H1 (cell line): ENCODE data around the gene HELZ2. TPM values are rescaled to one million over a fixed set of nuclear protein-coding genes. Genes with fewer than 3 reads are reported as not detected.

Experiments
- CTCF ChIA-PET: fragments of 300-600 bp; sonication (Branson Sonifier 250); formaldehyde crosslinking; loops from one replicate; lab custom pipeline; 2021; ENCODE audit not compliant: partially characterized antibody; lab: Charles Lee
- POLR2A ChIA-PET: fragments of 300-600 bp; sonication (Branson Sonifier 250); formaldehyde crosslinking; loops from one replicate; lab custom pipeline; 2021; ENCODE audit warnings: inconsistent platforms; ENCODE audit not compliant: partially characterized antibody; lab: Charles Lee
- DNase-seq, 2 experiments: peaks; one replicate each; pipeline versions ENCODE4 v3.0.0 to v3.0.0-alpha.2; 2010 to 2022; ENCODE audit warnings: low spot score in 2 of 2, low read depth in 1 of 2, mixed read lengths in 1 of 2
- FAIRE-seq: peaks from 2 replicates; lab custom pipeline; 2011; peaks lifted over from hg19 to GRCh38; lab: Jason Lieb, UNC
- H2AFZ ChIP-seq: 2 replicates; pipeline ENCODE4 v1.8.1; 2012; ENCODE audit warnings: low read length, inconsistent platforms
- H2AK5ac ChIP-seq: 2 replicates; pipeline ENCODE4 v1.6.1; 2013; ENCODE audit warnings: low read depth, low read length
- H2BK120ac ChIP-seq: replicated peaks from 2 replicates; pipeline ENCODE3; 2013; ENCODE audit warnings: low read depth, low read length, inconsistent platforms
- H2BK12ac ChIP-seq: 2 replicates; pipeline ENCODE4 v1.6.1; 2013; ENCODE audit warnings: low read depth, low read length
- H2BK15ac ChIP-seq: 2 replicates; pipeline ENCODE4 v1.6.1; 2013; ENCODE audit warnings: low read length
- H2BK20ac ChIP-seq: 2 replicates; pipeline ENCODE4 v1.6.1; 2013; ENCODE audit warnings: low read length
- H2BK5ac ChIP-seq: 2 replicates; pipeline ENCODE4 v1.6.1; 2013; ENCODE audit warnings: low read depth, low read length
- H3K14ac ChIP-seq: 2 replicates; pipeline ENCODE4 v1.6.1; 2013; ENCODE audit warnings: inconsistent platforms; ENCODE audit not compliant: insufficient read length
- H3K18ac ChIP-seq: 2 replicates; pipeline ENCODE4 v1.6.1; 2013; ENCODE audit warnings: low read length; ENCODE audit errors: extremely low read depth
- H3K23ac ChIP-seq: 2 replicates; pipeline ENCODE4 v1.6.1; 2013; ENCODE audit warnings: inconsistent platforms; ENCODE audit not compliant: insufficient read length
- H3K23me2 ChIP-seq: 2 replicates; pipeline ENCODE4 v1.6.1; 2013; ENCODE audit warnings: low read depth, low read length
- H3K27ac ChIP-seq: 2 replicates; pipeline ENCODE4 v1.6.1; 2011; ENCODE audit warnings: low read depth, low read length, inconsistent platforms
- H3K27me3 ChIP-seq, 4 experiments: replicated peaks in 1 of 4; 1 replicate in 1 of 4; 2 replicates in 3 of 4; pipeline versions ENCODE4 v1.6.1 to v1.8.1; 2011 to 2013; ENCODE audit warnings: low read length in 3 of 4, mild to moderate bottlenecking in 3 of 4, inconsistent platforms in 2 of 4, mixed read lengths in 2 of 4, moderate library complexity in 1 of 4; ENCODE audit not compliant: control insufficient read depth in 3 of 4, insufficient read depth in 3 of 4; ENCODE audit errors: extremely low read depth in 1 of 4
- H3K36me3 ChIP-seq, 4 experiments: 2 replicates each; pipeline versions ENCODE4 v1.6.1 to v1.8.1; 2011 to 2013; ENCODE audit warnings: mild to moderate bottlenecking in 4 of 4, low read length in 3 of 4, moderate library complexity in 2 of 4, control low read depth in 1 of 4, inconsistent platforms in 1 of 4; ENCODE audit not compliant: insufficient read depth in 4 of 4, control insufficient read depth in 2 of 4
- H3K4ac ChIP-seq: replicated peaks from 2 replicates; pipeline ENCODE3; 2013; ENCODE audit warnings: low read length, low read depth, mixed read lengths, inconsistent platforms; ENCODE audit not compliant: insufficient read length
- H3K4me1 ChIP-seq, 4 experiments: replicated peaks in 1 of 4; 1 replicate in 1 of 4; 2 replicates in 3 of 4; pipeline versions ENCODE4 v1.6.1 to v1.8.1; 2011 to 2013; ENCODE audit warnings: low read length in 3 of 4, inconsistent platforms in 2 of 4, mixed read lengths in 1 of 4; ENCODE audit not compliant: insufficient read depth in 4 of 4, control insufficient read depth in 3 of 4
- H3K4me2 ChIP-seq, 2 experiments: 2 replicates each; pipeline versions ENCODE4 v1.6.1 to v1.8.1; 2011 to 2013; ENCODE audit warnings: low read depth in 2 of 2, low read length in 2 of 2, control low read depth in 1 of 2, inconsistent platforms in 1 of 2, mild to moderate bottlenecking in 1 of 2; ENCODE audit not compliant: insufficient read depth in 1 of 2
- H3K4me3 ChIP-seq, 4 experiments: fragments of 200-600, 300-600 bp in 1 of 4; sonication (generic), shearing (Covaris generic), sonication (Bioruptor Twin) in 1 of 4; 2 replicates each; pipeline versions ENCODE4 v1.5.1 to v1.8.1; 2011 to 2016; ENCODE audit warnings: low read length in 4 of 4, low read depth in 3 of 4, control low read depth in 2 of 4, inconsistent platforms in 2 of 4, mild to moderate bottlenecking in 2 of 4, mixed read lengths in 1 of 4, moderate library complexity in 1 of 4; ENCODE audit not compliant: insufficient read depth in 2 of 4; ENCODE audit errors: extremely low read depth in 1 of 4
- H3K56ac ChIP-seq: replicated peaks from 2 replicates; pipeline ENCODE3; 2013; ENCODE audit warnings: low read depth, mild to moderate bottlenecking, mixed read lengths, low read length, inconsistent platforms; ENCODE audit not compliant: insufficient read length
- H3K79me1 ChIP-seq: 2 replicates; pipeline ENCODE4 v1.6.1; 2013; ENCODE audit warnings: low read depth, low read length, control low read depth
- H3K79me2 ChIP-seq, 2 experiments: 2 replicates each; pipeline versions ENCODE4 v1.6.1 to v1.8.1; 2012 to 2013; ENCODE audit warnings: low read length in 2 of 2, mild to moderate bottlenecking in 2 of 2, inconsistent platforms in 1 of 2; ENCODE audit not compliant: insufficient read depth in 2 of 2, control insufficient read depth in 1 of 2
- H3K9ac ChIP-seq, 4 experiments: replicated peaks in 1 of 4; 1 replicate in 1 of 4; 2 replicates in 3 of 4; pipeline versions ENCODE4 v1.6.1 to v1.8.1; 2011 to 2013; ENCODE audit warnings: low read depth in 3 of 4, low read length in 3 of 4, control low read depth in 2 of 4, mild to moderate bottlenecking in 2 of 4, moderate library complexity in 2 of 4, inconsistent platforms in 1 of 4; ENCODE audit errors: extremely low read depth in 1 of 4
- H3K9me3 ChIP-seq, 2 experiments: 2 replicates each; pipeline versions ENCODE4 v1.6.1 to v1.8.1; 2012 to 2013; ENCODE audit warnings: mild to moderate bottlenecking in 2 of 2, moderate library complexity in 2 of 2, control low read depth in 1 of 2, inconsistent platforms in 1 of 2, low read depth in 1 of 2, low read length in 1 of 2, mixed read lengths in 1 of 2; ENCODE audit not compliant: insufficient read depth in 2 of 2
- H4K20me1 ChIP-seq, 2 experiments: replicated peaks in 1 of 2; 2 replicates each; pipeline versions ENCODE3 to v1.8.1; 2011 to 2013; ENCODE audit warnings: inconsistent platforms in 2 of 2, low read length in 2 of 2, mild to moderate bottlenecking in 1 of 2; ENCODE audit not compliant: insufficient read depth in 2 of 2, control insufficient read depth in 1 of 2
- H4K5ac ChIP-seq: 2 replicates; pipeline ENCODE4 v1.6.1; 2013; ENCODE audit warnings: low read length, low read depth, mixed read lengths, inconsistent platforms; ENCODE audit not compliant: insufficient read length
- H4K8ac ChIP-seq: 2 replicates; pipeline ENCODE4 v1.8.0; 2013; ENCODE audit warnings: mild to moderate bottlenecking, moderate library complexity, low read length, inconsistent platforms; ENCODE audit not compliant: insufficient read depth; ENCODE audit errors: extremely low read depth
- H4K91ac ChIP-seq: replicated peaks from 2 replicates; pipeline ENCODE3; 2013; ENCODE audit warnings: low read length, mixed read lengths, inconsistent platforms; ENCODE audit not compliant: insufficient read length
- EP300 ChIP-seq, 2 experiments: IDR thresholded peaks; 1 replicate in 1 of 2; 2 replicates in 1 of 2; pipeline ENCODE4 v1.6.1; 2011 to 2012; ENCODE audit warnings: low read depth in 2 of 2, low read length in 2 of 2, mild to moderate bottlenecking in 2 of 2, borderline replicate concordance in 1 of 2, inconsistent platforms in 1 of 2, moderate library complexity in 1 of 2
- SIRT6 ChIP-seq: IDR thresholded peaks from one replicate; pipeline ENCODE4 v1.7.1; 2012; ENCODE audit warnings: low read length, inconsistent platforms
- WGBS, 2 experiments: shearing (Covaris generic) in 1 of 2; methylation state at CpG; one replicate each; pipeline versions ENCODE4 v1.1.6 to v1.1.7; 2013 to 2015; ENCODE audit warnings: low lambda C conversion rate in 2 of 2, mixed read lengths in 2 of 2, inconsistent platforms in 1 of 2, low coverage in 1 of 2, missing lambda C conversion rate in 1 of 2; ENCODE audit not compliant: insufficient replicate concordance in 2 of 2, insufficient coverage in 1 of 2, insufficient read length in 1 of 2; ENCODE audit errors: extremely low coverage in 1 of 2, missing lambda C conversion rate in 1 of 2; 5-methylcytosine and 5-hydroxymethylcytosine counted together
- polyA plus RNA-seq, 7 experiments: library from polyadenylated mRNA; depleted of rRNA in 3 of 7; stranded (reverse) in 5 of 7; unstranded in 2 of 7; fragments of >200 nt in 5 of 7; fragments of 200-250 nt in 2 of 7; gene quantifications; 1 replicate in 5 of 7; 2 replicates in 1 of 7; 4 replicates in 1 of 7; pipeline versions ENCODE4 v1.2.1 to v1.2.3, GENCODE V29; 2011 to 2013; ENCODE audit warnings: missing spikeins in 2 of 7, mixed read lengths in 2 of 7
- total RNA-seq: library from RNA; stranded (reverse); fragmentation: NEBNext Ultra II Directional; extraction: Animal tissue kit (Norgen Biotek cat#: 25700); gene quantifications from 2 replicates; pipeline ENCODE4 v1.2.1, GENCODE V29; 2021

The HELZ2 gene
- total and polyA plus RNA-seq, 2 of the 8 experiments (the other 6 are each of a cell fraction or from before 2014, with no cell fraction given), result 7.9 to 17.5 TPM

- Histone ChIP-seq H4K91ac (no peak overlapping the region), H2BK12ac (peak overlapping the region; percentile 50; the same call in 1 of the 2 replicates), H4K5ac (no peak overlapping the region), H2BK15ac (no peak overlapping the region), H3K27me3 (no peaks in the 10 kb centered on the region; a peak in 1 of 7 replicates), H2BK120ac (no peak overlapping the region), H3K36me3 (no peaks in the 10 kb centered on the region), H3K4ac (no peak overlapping the region), H3K56ac (peak overlapping the region; percentile 17), H3K79me1 (no peaks in the 10 kb centered on the region), H3K9ac (no peak overlapping the region), H3K23me2 (peaks cover 4% of the 10 kb centered on the region; the same call in 1 of the 2 replicates), H3K23ac (no peak overlapping the region), H2AFZ (no peak overlapping the region), H3K27ac (peak overlapping the region; percentile 13; the same call in 1 of the 2 replicates), H3K9me3 (no peaks in the 10 kb centered on the region), H4K8ac (no peak overlapping the region; the same call in 1 of the 2 replicates), H2AK5ac (peak overlapping the region; percentile 65; the same call in 1 of the 2 replicates), H2BK5ac (peak overlapping the region; percentile 83; the same call in 1 of the 2 replicates), H3K4me3 (peak overlapping the region in 3 of 4 experiments; percentile 26 to 41 (median 36); a peak in 5 of 8 replicates), H3K14ac (no peak overlapping the region), H3K4me2 (peak overlapping the region; percentile 49 to 59), H3K18ac (peak overlapping the region; percentile 91), H2BK20ac (peak overlapping the region; percentile 90), H3K79me2 (no peaks in the 10 kb centered on the region), H4K20me1 (peaks cover 0 to 1% of the 10 kb centered on the region in 2 experiments), H3K4me1 (peaks cover 0 to 35% (median 20%) of the 10 kb centered on the region in 4 experiments; a peak in 6 of 7 replicates)
- WGBS, 2 experiments, result 28% methylated on average over 14 of the region's 15 CpGs; no CpG with 5 or more reads in 1 of the 2 experiments
- TF ChIP-seq SIRT6 (no peak), EP300 (IDR thresholded peaks at IDR 0.05; ENCODE audit: borderline replicate concordance in 1 of 2, low read depth in 2 of 2, low read length in 2 of 2) (peak in 1 of 2 experiments; percentile 63; a peak in 1 of 3 replicates)
- ChIA-PET CTCF (interaction anchor here (0.5 to 3.3 kb wide), 11 partner anchors 9 to 1349 kb away, joined by 3 to 22 read pairs (median 3); partner anchors contain the start of gene PTK6), POLR2A (interaction anchor here (1.0 to 2.2 kb wide), 5 partner anchors 10 to 143 kb away, joined by 3 to 7 read pairs (median 4); partner anchors contain the start of gene PTK6)
- DNase-seq, result peak in 1 of 2 experiments; percentile 29
- FAIRE-seq, result no peak
Observed at GRCh38 chr20:63552481-63553249, 21.4 kb downstream of the HELZ2 start.
